Psoas muscle (tissue), 8 donors: ENCODE results near the gene TMEM59L. TPM values are rescaled to one million over a fixed set of nuclear protein-coding genes. Genes with fewer than 3 reads are reported as not detected.

ENCODE experiments used
- ATAC-seq, 4 donors: fragments of 200-7000 bp; cut with Tn5 transposase; one replicate each; pipeline ENCODE4 v1.9.1; 2020; ENCODE audit warnings: moderate library complexity in 3 of 4, mild to moderate bottlenecking in 2 of 4
- DNase-seq, 2 donors: peaks; one replicate each; pipeline ENCODE4 v3.0.0-alpha.2; 2020
- H3K27ac ChIP-seq: fragments of 200-600 bp; one replicate; pipeline ENCODE4 v1.8.0; 2022
- H3K27me3 ChIP-seq, 3 donors: fragments of 200-600 bp in 1 of 3; one replicate each; pipeline versions ENCODE4 v1.6.1 to v1.8.0; 2013 to 2022; ENCODE audit warnings: low read length in 2 of 3, mild to moderate bottlenecking in 2 of 3, moderate library complexity in 1 of 3; ENCODE audit not compliant: insufficient read depth in 3 of 3
- H3K36me3 ChIP-seq, 2 donors: fragments of 200-600 bp in 1 of 2; one replicate each; pipeline versions ENCODE4 v1.6.1 to v1.8.0; 2013 to 2022; ENCODE audit warnings: low read depth in 1 of 2, mild to moderate bottlenecking in 1 of 2, moderate library complexity in 1 of 2; ENCODE audit not compliant: insufficient read depth in 1 of 2
- H3K4me1 ChIP-seq: fragments of 200-600 bp; one replicate; pipeline ENCODE4 v1.8.0; 2022
- H3K4me3 ChIP-seq: fragments of 200-600 bp; one replicate; pipeline ENCODE4 v1.8.0; 2022; ENCODE audit warnings: mild to moderate bottlenecking
- H3K9me3 ChIP-seq: fragments of 200-600 bp; one replicate; pipeline ENCODE4 v1.8.0; 2022
- WGBS, 3 donors: extraction: QIAGEN DNeasy Blood & Tissue Kit; methylation state at CpG; one replicate each; pipeline versions ENCODE4 v1.1.6 to v1.1.7; 2013; 5-methylcytosine and 5-hydroxymethylcytosine counted together
- intact Hi-C, 2 donors: fragments of 100-400 bp; cut with DNase I; formaldehyde crosslinking; loops; one replicate each; pipeline versions ENCODE4 v1.11.0 to v1.14.2; 2022
- polyA plus RNA-seq, 3 donors: library from polyadenylated mRNA; stranded (reverse); fragments of 200-250 nt; gene quantifications; one replicate each; pipeline ENCODE4 v1.2.3, GENCODE V29; 2013
- total RNA-seq, 4 donors: library from RNA; stranded (reverse); fragmentation: NEBNext Ultra II Directional in 2 of 4; extraction: Animal tissue kit (Norgen Biotek cat#: 25700) in 2 of 4; gene quantifications; one replicate each; pipeline versions ENCODE4 v1.2.1 to v1.2.4, GENCODE V29; 2021 to 2023
- TF ChIP-seq, protein P1 (sequence below): fragments of 200-600 bp; IDR thresholded peaks from one replicate; pipeline ENCODE4 v1.8.0; 2022; ENCODE audit warnings: antibody characterized with exemption
- donor health status: healthy with polysubstance abuse.
- donor health status: DM: no; HTN: no; CAD: no; lungs with moderate emphysema.
- donor health status: Bipolar disorder and iron deficiency.
- donor health status: healthy.
- donor health status: DM: yes; HTN: yes; CAD: no.
- donor health status: DM: no; HTN: no; CAD: no.
- donor health status: DM: no; HTN: no; CAD: no.
- donor health status: DM: yes; HTN: yes; CAD: no.

TMEM59L gene
- total and polyA plus RNA-seq, 7 donors: 0.79 to 4.8 (median 2.5) TPM

DNA sequence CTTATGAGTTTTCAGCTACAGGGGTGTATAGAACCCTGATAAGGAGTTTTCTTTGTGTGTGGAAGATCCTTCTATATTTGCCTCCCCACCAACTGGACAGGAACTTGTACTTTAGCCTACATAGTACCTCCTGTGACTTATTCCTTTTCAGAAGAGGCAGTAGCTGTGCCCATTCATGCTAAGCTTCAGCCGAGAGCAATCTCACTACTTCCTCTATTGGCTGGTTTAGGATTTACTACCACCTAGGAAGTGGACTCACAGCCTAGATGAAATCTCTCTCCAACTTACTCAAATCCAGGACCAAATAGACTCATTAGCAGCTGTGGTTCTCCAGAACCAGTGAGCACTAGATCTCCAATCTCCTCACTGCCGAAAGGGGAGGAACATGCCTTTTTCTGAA is 26.4 kb upstream of the TMEM59L start:
- ATAC-seq (no peak), DNase-seq (no peak)
- TF ChIP-seq, protein P1, sequence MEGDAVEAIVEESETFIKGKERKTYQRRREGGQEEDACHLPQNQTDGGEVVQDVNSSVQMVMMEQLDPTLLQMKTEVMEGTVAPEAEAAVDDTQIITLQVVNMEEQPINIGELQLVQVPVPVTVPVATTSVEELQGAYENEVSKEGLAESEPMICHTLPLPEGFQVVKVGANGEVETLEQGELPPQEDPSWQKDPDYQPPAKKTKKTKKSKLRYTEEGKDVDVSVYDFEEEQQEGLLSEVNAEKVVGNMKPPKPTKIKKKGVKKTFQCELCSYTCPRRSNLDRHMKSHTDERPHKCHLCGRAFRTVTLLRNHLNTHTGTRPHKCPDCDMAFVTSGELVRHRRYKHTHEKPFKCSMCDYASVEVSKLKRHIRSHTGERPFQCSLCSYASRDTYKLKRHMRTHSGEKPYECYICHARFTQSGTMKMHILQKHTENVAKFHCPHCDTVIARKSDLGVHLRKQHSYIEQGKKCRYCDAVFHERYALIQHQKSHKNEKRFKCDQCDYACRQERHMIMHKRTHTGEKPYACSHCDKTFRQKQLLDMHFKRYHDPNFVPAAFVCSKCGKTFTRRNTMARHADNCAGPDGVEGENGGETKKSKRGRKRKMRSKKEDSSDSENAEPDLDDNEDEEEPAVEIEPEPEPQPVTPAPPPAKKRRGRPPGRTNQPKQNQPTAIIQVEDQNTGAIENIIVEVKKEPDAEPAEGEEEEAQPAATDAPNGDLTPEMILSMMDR: no peak
- peaks cover 5% of the 10 kb centered on the region for H3K4me1 ChIP-seq
- 65 to 82% (median 73%) methylated on average over 2 of the region's 2 CpGs for WGBS, 3 donors
- intact Hi-C loops: no loop called here
- H3K27me3 ChIP-seq: no peaks in the 10 kb centered on the region
- H3K4me3 ChIP-seq: no peak overlapping the region
- H3K9me3 ChIP-seq: no peaks in the 10 kb centered on the region
- no peak overlapping the region for H3K27ac ChIP-seq
- H3K36me3 ChIP-seq: peaks cover 4 to 7% of the 10 kb centered on the region in 2 donors

DNA sequence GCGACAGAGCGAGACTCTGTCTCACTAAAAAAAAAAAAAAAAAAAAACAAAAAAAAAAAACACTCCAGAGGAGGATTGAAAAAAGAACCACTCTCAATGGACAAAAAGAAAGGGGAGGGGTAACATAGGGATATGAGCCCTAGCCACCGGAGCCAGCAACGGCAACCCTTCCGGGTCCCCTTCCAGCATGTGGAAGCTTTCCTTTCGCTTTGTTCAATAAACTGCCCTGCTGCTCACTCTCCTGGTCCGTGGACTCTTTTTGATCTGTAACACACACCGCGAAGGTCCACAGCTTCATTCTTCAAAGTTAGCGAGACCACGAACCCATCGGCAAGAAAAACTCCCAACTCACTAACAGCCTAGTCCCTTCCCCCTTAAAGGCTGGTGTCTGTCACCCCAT is 25.1 kb upstream of the TMEM59L start:
- no peaks in the 10 kb centered on the region for H3K27me3 ChIP-seq
- peak overlapping the region; percentile 87 for H3K27ac ChIP-seq
- intact Hi-C loops: no loop called here
- TF ChIP-seq, protein P1: no peak
- no peak overlapping the region for H3K4me3 ChIP-seq
- H3K4me1 ChIP-seq: peaks cover 5% of the 10 kb centered on the region
- WGBS, 3 donors: 91 to 92% (median 92%) methylated on average over 12 of the region's 12 CpGs
- DNase-seq (no peak), ATAC-seq (no peak)
- no peaks in the 10 kb centered on the region for H3K9me3 ChIP-seq
- H3K36me3 ChIP-seq: peaks cover 4 to 16% of the 10 kb centered on the region in 2 donors

DNA sequence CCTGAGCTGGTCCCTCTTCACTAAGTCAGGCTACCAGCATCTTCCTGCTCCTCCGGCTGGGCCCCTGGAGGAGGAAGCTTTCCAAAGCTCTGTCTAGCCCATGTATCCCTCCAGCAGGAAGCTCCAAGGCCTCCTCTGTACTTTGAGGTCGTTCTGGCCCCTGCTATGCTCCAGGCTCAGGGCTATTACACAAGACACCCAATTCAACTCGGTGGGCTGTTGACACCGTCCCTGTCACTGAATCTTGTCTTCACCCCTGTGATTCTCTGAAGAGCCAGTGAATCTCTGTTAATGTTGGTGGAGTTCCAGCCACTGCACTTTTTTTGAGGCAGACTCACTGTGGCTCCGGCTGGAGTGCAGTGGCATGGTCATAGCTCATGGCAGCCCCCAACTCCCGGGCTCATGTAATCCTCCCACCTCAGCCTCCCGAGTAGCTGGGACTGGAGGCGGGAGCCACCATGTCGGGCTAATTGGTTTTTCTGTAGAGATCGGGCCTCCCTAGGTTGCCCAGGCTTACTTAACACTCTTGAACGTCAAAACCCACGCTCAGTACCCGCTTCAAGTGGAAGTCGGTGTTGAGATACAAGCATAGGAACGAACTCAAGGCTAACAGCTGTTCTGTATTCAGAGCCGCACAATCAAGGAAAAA is 24.6 kb upstream of the TMEM59L start:
- Histone ChIP-seq H3K4me3 (peak overlapping the region; percentile 78), H3K27ac (peak overlapping the region; percentile 87), H3K36me3 (peaks cover 4 to 16% of the 10 kb centered on the region in 2 donors), H3K4me1 (peaks cover 5% of the 10 kb centered on the region), H3K27me3 (no peaks in the 10 kb centered on the region), H3K9me3 (no peaks in the 10 kb centered on the region)
- intact Hi-C loops: no loop called here
- TF ChIP-seq, protein P1: no peak
- DNase-seq (no peak), ATAC-seq (peak in 3 of 4 donors; percentile 0 to 2 (median 0))
- WGBS, 3 donors: 25 to 31% (median 27%) methylated on average over 16 of the region's 16 CpGs

- H3K4me1 ChIP-seq: peaks cover 8% of the 10 kb centered on the region
- ATAC-seq (peak; percentile 85 to 90 (median 90)), DNase-seq (peak; percentile 88 to 94)
- WGBS, 3 donors: 0 to 1% (median 1%) methylated on average over 48 to 72 of the region's 72 CpGs
- H3K9me3 ChIP-seq: no peaks in the 10 kb centered on the region
- H3K36me3 ChIP-seq: peaks cover 4 to 16% of the 10 kb centered on the region in 2 donors
- intact Hi-C loops: no loop called here
- peak within 1 kb of the TSS; percentile 87 for H3K27ac ChIP-seq
- peak within 1 kb of the TSS; percentile 78 for H3K4me3 ChIP-seq
- TF ChIP-seq, protein P1: peak; percentile 92
- H3K27me3 ChIP-seq: no peaks in the 10 kb centered on the region
These were observed 23.9 kb upstream of the TMEM59L start, which contains the start of gene REX1BD for GRCh38 chr19:18588611-18589379. REX1BD (plus strand) TSS chr19:18588798; CDS start chr19:18588802, 4 bp downstream.
